Measurements from ENCODE around the gene CLHC1.

Gene CLHC1

GRCh38 chr2:55180374-55180773 lies 51.7 kb downstream of the CLHC1 start:
- FAIRE-seq: no peak
- no peak for DNase-seq (ENCODE audit: insufficient read length)
- TF ChIP-seq POLR2A (IDR thresholded peaks at IDR 0.05; ENCODE audit: low read depth, low read length) (no peak), TAF1 (IDR thresholded peaks at IDR 0.05; ENCODE audit: borderline replicate concordance, low read depth, low read length) (no peak), POLR2AphosphoS5 (IDR thresholded peaks at IDR 0.05; ENCODE audit: low read depth, low read length) (no peak)

GRCh38 chr2:55176094-55176415 lies 56.0 kb downstream of the CLHC1 start:
- TF ChIP-seq POLR2AphosphoS5 (IDR thresholded peaks at IDR 0.05; ENCODE audit: low read depth, low read length): no peak
- no peak for TF ChIP-seq TAF1 (IDR thresholded peaks at IDR 0.05; ENCODE audit: borderline replicate concordance, low read depth, low read length)
- TF ChIP-seq POLR2A (IDR thresholded peaks at IDR 0.05; ENCODE audit: low read depth, low read length): no peak
- FAIRE-seq (peak; percentile 42), DNase-seq (ENCODE audit: insufficient read length) (no peak)

GRCh38 chr2:55175254-55176093 lies 56.6 kb downstream of the CLHC1 start:
- no peak for TF ChIP-seq POLR2A (IDR thresholded peaks at IDR 0.05; ENCODE audit: low read depth, low read length)
- no peak for TF ChIP-seq POLR2AphosphoS5 (IDR thresholded peaks at IDR 0.05; ENCODE audit: low read depth, low read length)
- no peak for TF ChIP-seq TAF1 (IDR thresholded peaks at IDR 0.05; ENCODE audit: borderline replicate concordance, low read depth, low read length)
- peak; percentile 36 for FAIRE-seq
- DNase-seq (ENCODE audit: insufficient read length): no peak

GRCh38 chr2:55173438-55174054 lies 58.5 kb downstream of the CLHC1 start:
- TF ChIP-seq POLR2AphosphoS5 (IDR thresholded peaks at IDR 0.05; ENCODE audit: low read depth, low read length) (no peak), TAF1 (IDR thresholded peaks at IDR 0.05; ENCODE audit: borderline replicate concordance, low read depth, low read length) (no peak), POLR2A (IDR thresholded peaks at IDR 0.05; ENCODE audit: low read depth, low read length) (no peak)
- FAIRE-seq (no peak), DNase-seq (ENCODE audit: insufficient read length) (no peak)

GRCh38 chr2:55169915-55170314 lies 62.2 kb downstream of the CLHC1 start:
- FAIRE-seq: no peak
- TF ChIP-seq POLR2AphosphoS5 (IDR thresholded peaks at IDR 0.05; ENCODE audit: low read depth, low read length): no peak
- no peak for TF ChIP-seq POLR2A (IDR thresholded peaks at IDR 0.05; ENCODE audit: low read depth, low read length)
- TF ChIP-seq TAF1 (IDR thresholded peaks at IDR 0.05; ENCODE audit: borderline replicate concordance, low read depth, low read length): no peak
- no peak for DNase-seq (ENCODE audit: insufficient read length)

- TF ChIP-seq TAF1 (IDR thresholded peaks at IDR 0.05; ENCODE audit: borderline replicate concordance, low read depth, low read length) (no peak), POLR2AphosphoS5 (IDR thresholded peaks at IDR 0.05; ENCODE audit: low read depth, low read length) (no peak), POLR2A (IDR thresholded peaks at IDR 0.05; ENCODE audit: low read depth, low read length) (no peak)
- DNase-seq (ENCODE audit: insufficient read length) (no peak), FAIRE-seq (no peak)
Measured at GRCh38 chr2:55169359-55169758, 62.7 kb downstream of the CLHC1 start.

GRCh38 chr2:55168221-55169154 lies 63.6 kb downstream of the CLHC1 start:
- FAIRE-seq: peak; percentile 27
- no peak for TF ChIP-seq POLR2A (IDR thresholded peaks at IDR 0.05; ENCODE audit: low read depth, low read length)
- no peak for TF ChIP-seq TAF1 (IDR thresholded peaks at IDR 0.05; ENCODE audit: borderline replicate concordance, low read depth, low read length)
- TF ChIP-seq POLR2AphosphoS5 (IDR thresholded peaks at IDR 0.05; ENCODE audit: low read depth, low read length): no peak

GRCh38 chr2:55165626-55166025 lies 66.5 kb downstream of the CLHC1 start:
- no peak for FAIRE-seq
- no peak for DNase-seq (ENCODE audit: insufficient read length)
- no peak for TF ChIP-seq POLR2AphosphoS5 (IDR thresholded peaks at IDR 0.05; ENCODE audit: low read depth, low read length)
- TF ChIP-seq POLR2A (IDR thresholded peaks at IDR 0.05; ENCODE audit: low read depth, low read length): no peak
- no peak for TF ChIP-seq TAF1 (IDR thresholded peaks at IDR 0.05; ENCODE audit: borderline replicate concordance, low read depth, low read length)

More at GRCh38 chr2:55168221-55169154, 63.6 kb downstream of the CLHC1 start:
- DNase-seq (ENCODE audit: insufficient read length): no peak

GRCh38 chr2:55164534-55165480 lies 67.3 kb downstream of the CLHC1 start:
- no peak for TF ChIP-seq TAF1 (IDR thresholded peaks at IDR 0.05; ENCODE audit: borderline replicate concordance, low read depth, low read length)
- TF ChIP-seq POLR2A (IDR thresholded peaks at IDR 0.05; ENCODE audit: low read depth, low read length): no peak
- TF ChIP-seq POLR2AphosphoS5 (IDR thresholded peaks at IDR 0.05; ENCODE audit: low read depth, low read length): no peak
- DNase-seq (ENCODE audit: insufficient read length): no peak
- no peak for FAIRE-seq

- no peak for DNase-seq (ENCODE audit: insufficient read length)
Measured at GRCh38 chr2:55163941-55164390, 68.1 kb downstream of the CLHC1 start.

More at GRCh38 chr2:55163941-55164390, 68.1 kb downstream of the CLHC1 start:
- TF ChIP-seq TAF1 (IDR thresholded peaks at IDR 0.05; ENCODE audit: borderline replicate concordance, low read depth, low read length) (no peak), POLR2A (IDR thresholded peaks at IDR 0.05; ENCODE audit: low read depth, low read length) (no peak), POLR2AphosphoS5 (IDR thresholded peaks at IDR 0.05; ENCODE audit: low read depth, low read length) (no peak)
- FAIRE-seq: no peak
